Measurements from ENCODE around the gene ME3.

ME3 gene

DNA sequence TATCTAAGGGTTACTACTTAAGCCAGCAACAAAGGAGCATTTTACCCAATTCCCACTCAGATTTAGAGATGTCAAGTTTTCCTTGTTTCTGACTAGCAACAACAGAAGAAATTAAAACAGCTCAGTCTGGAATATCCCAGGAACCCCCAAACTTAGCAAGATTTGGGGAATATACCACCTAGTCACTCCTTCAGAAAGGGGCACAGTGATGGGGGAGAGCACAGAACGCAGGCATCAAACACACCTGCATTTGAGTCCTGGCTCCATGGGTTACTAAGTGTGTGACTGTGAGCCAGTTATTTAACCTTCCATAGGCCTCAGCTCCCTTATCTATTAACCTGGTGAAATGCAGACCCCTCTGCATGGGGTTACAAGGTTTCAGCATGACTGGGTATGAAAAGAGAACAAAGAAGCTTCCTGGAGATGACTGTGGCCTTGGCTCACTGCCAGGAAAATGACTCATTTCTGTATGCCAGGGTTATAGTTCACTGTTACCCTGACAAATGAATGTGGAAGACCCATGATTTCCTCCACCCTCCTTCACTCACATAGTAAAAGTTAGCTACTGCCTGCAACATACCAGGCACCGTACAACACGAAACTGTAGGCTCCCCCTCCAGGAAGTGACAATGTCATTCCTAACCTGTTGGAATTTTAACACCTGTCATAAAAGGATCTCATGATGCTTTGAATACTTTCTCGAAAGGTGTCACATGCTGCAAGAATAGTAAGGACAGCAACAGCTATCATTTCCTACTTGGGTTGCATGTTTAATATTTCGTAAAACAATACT is 79.6 kb downstream of the ME3 start:
- H3K4me3 ChIP-seq (ENCODE audit: low read depth, low read length): no peak overlapping the region
- ChIA-PET POLR2A (no interaction called here), CTCF (interaction anchor here (1.2 to 6.4 kb wide), 4 partner anchors 14 to 136 kb away, joined by 3 to 78 read pairs (median 4); no protein-coding TSS in a partner anchor)
- no peak for DNase-seq (ENCODE audit: low read depth, low spot score)
- TF ChIP-seq CTCF (IDR thresholded peaks at IDR 0.05; ENCODE audit: insufficient read depth, low read length, missing control alignments): no peak

- no peak overlapping the region for H3K4me3 ChIP-seq (ENCODE audit: low read depth, low read length)
- peak; percentile 46 for DNase-seq (ENCODE audit: low read depth, low spot score)
- CTCF ChIA-PET: interaction anchor here (1.2 to 6.4 kb wide), 3 partner anchors 15 to 44 kb away, joined by 3 to 78 read pairs (median 3); no protein-coding TSS in a partner anchor
- POLR2A ChIA-PET: no interaction called here
- TF ChIP-seq CTCF (IDR thresholded peaks at IDR 0.05; ENCODE audit: insufficient read depth, low read length, missing control alignments): no peak
These were observed 80.3 kb downstream of the ME3 start for GRCh38 chr11:86592047-86592591.

- no peak for TF ChIP-seq CTCF (IDR thresholded peaks at IDR 0.05; ENCODE audit: insufficient read depth, low read length, missing control alignments)
- DNase-seq (ENCODE audit: low read depth, low spot score): no peak
- ChIA-PET CTCF (interaction anchor here (6.4 kb wide), 1 partner anchor 15 kb away, joined by 78 read pairs; no protein-coding TSS in a partner anchor), POLR2A (no interaction called here)
- no peak overlapping the region for H3K4me3 ChIP-seq (ENCODE audit: low read depth, low read length)
These were observed 80.8 kb downstream of the ME3 start for GRCh38 chr11:86591631-86592030.

DNA sequence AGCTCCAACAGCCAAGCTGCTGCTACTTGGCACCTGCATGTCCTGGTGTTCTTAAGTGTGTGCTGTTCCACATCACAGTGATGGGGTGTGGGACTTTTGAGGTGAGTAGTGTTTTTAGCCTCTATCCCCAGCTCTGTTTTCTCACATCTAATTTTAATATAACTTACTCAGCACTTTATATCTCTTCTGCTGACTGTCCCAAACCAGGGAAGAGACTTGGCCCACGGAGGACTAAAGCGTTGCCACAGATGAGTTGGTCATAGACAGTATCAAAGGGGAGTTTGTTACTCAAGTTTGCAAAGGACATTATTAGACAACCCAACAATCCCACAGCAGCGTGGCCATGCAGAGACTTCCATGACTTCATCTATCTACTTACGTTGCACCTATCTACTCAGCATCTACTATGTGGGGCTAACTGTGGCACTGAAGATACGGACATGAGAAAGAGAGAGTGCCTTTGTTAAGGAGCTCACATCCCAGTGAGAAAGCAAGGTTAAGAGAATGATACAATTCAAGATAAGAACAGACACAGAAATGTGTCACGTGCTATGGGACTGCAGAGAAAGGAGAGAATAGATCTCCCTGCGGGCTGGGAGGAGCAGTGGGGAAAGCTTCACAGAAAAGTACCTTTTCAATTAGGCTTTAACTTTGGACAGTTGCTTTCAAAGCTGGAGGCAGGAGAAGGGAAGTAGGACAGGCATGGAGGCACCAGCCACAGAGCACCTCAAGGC is 82.4 kb downstream of the ME3 start:
- no peak for DNase-seq (ENCODE audit: low read depth, low spot score)
- ChIA-PET CTCF (interaction anchor here (1.1 to 1.6 kb wide), 5 partner anchors 8 to 280 kb away, joined by 3 to 7 read pairs (median 4); no protein-coding TSS in a partner anchor), POLR2A (no interaction called here)
- no peak overlapping the region for H3K4me3 ChIP-seq (ENCODE audit: low read depth, low read length)
- TF ChIP-seq CTCF (IDR thresholded peaks at IDR 0.05; ENCODE audit: insufficient read depth, low read length, missing control alignments): no peak

GRCh38 chr11:86589204-86589603 is 83.2 kb downstream of the ME3 start:
- ChIA-PET CTCF (interaction anchor here (1.2 to 4.1 kb wide), 5 partner anchors 8 to 281 kb away, joined by 3 to 19 read pairs (median 4); no protein-coding TSS in a partner anchor), POLR2A (no interaction called here)
- no peak for DNase-seq (ENCODE audit: low read depth, low spot score)
- TF ChIP-seq CTCF (IDR thresholded peaks at IDR 0.05; ENCODE audit: insufficient read depth, low read length, missing control alignments): no peak
- H3K4me3 ChIP-seq (ENCODE audit: low read depth, low read length): no peak overlapping the region

Measured in AG04449 (cell line).